Stomach (tissue), 9 donors: ENCODE results near the gene MS4A4E. TPM values are rescaled to one million over a fixed set of nuclear protein-coding genes. Genes with fewer than 3 reads are reported as not detected.

Source experiments
- DNase-seq, 2 donors: peaks; one replicate each; pipeline versions ENCODE4 v3.0.0 to v3.0.0-alpha.2; 2013 to 2019
- H3K27ac ChIP-seq, 5 donors: fragments of 200-600 bp in 4 of 5; sonication (generic) in 4 of 5; one replicate each; pipeline ENCODE4 v1.5.1; 2013 to 2019; ENCODE audit warnings: mild to moderate bottlenecking in 1 of 5, moderate library complexity in 1 of 5
- H3K27me3 ChIP-seq, 3 donors: fragments of 200-600 bp; sonication (generic); one replicate each; pipeline ENCODE4 v1.5.1; 2017 to 2019; ENCODE audit warnings: mixed run types in 1 of 3
- H3K36me3 ChIP-seq, 4 donors: fragments of 200-600 bp; sonication (generic); 1 replicate in 3 of 4; 2 replicates in 1 of 4; pipeline ENCODE4 v1.5.1; 2016 to 2019
- H3K4me1 ChIP-seq, 4 donors: fragments of 200-600 bp; sonication (generic); one replicate each; pipeline ENCODE4 v1.5.1; 2016 to 2019
- H3K4me3 ChIP-seq, 4 donors: fragments of 200-600 bp; sonication (generic) in 3 of 4; one replicate each; pipeline ENCODE4 v1.5.1; 2016 to 2019; ENCODE audit warnings: mild to moderate bottlenecking in 1 of 4
- H3K9me3 ChIP-seq, 4 donors: fragments of 200-600 bp; sonication (generic); one replicate each; pipeline ENCODE4 v1.5.1; 2016 to 2019
- EP300 ChIP-seq: sonication (generic); formaldehyde crosslinking; IDR thresholded peaks from one replicate; pipeline ENCODE4 v1.6.1; 2017; ENCODE audit warnings: antibody characterized with exemption
- POLR2A ChIP-seq, 4 donors: fragments of 450-650 bp; IDR thresholded peaks; one replicate each; pipeline ENCODE4 v1.6.1; 2016; ENCODE audit warnings: antibody characterized with exemption in 4 of 4, control low read depth in 2 of 4, mild to moderate bottlenecking in 1 of 4, moderate library complexity in 1 of 4
- POLR2AphosphoS5 ChIP-seq, 3 donors: sonication (generic); formaldehyde crosslinking; IDR thresholded peaks; one replicate each; pipeline ENCODE4 v1.6.1; 2016; ENCODE audit warnings: antibody characterized with exemption in 3 of 3
- WGBS, 5 donors: extraction: QIAGEN DNeasy Blood & Tissue Kit in 3 of 5; methylation state at CpG; one replicate each; pipeline versions ENCODE4 v1.1.5 to v1.1.7; 2013 to 2018; 5-methylcytosine and 5-hydroxymethylcytosine counted together
- intact Hi-C: fragments of 100-400 bp; cut with DNase I; formaldehyde crosslinking; loops from one replicate; pipeline ENCODE4 v1.15.1; 2023; ENCODE audit warnings: low total_unique reads
- polyA plus RNA-seq, 3 donors: library from polyadenylated mRNA; stranded (reverse); fragments of 200-250 nt; gene quantifications; one replicate each; pipeline ENCODE4 v1.2.3, GENCODE V29; 2013
- total RNA-seq, 5 donors: library from RNA; depleted of rRNA; stranded (reverse); fragments of >200 nt; gene quantifications; one replicate each; pipeline versions ENCODE4 v1.1.0 to v1.2.3, GENCODE V29; 2014 to 2016
- TF ChIP-seq, protein P1 (sequence below), 7 experiments: fragments of 450-650 bp in 4 of 7; fragments of 200-600 bp in 3 of 7; sonication (generic) in 3 of 7; IDR thresholded peaks; one replicate each; pipeline ENCODE4 v1.5.1; 2016 to 2019; ENCODE audit warnings: antibody characterized with exemption in 7 of 7, control low read depth in 2 of 7, mild to moderate bottlenecking in 1 of 7
- donor health status: healthy with polysubstance abuse.
- donor health status: Bipolar disorder and iron deficiency.
- donor health status: healthy.

MS4A4E gene
- total and polyA plus RNA-seq, 8 donors, result 0.25 to 16.2 (median 1.8) TPM; not detected in 2

DNA sequence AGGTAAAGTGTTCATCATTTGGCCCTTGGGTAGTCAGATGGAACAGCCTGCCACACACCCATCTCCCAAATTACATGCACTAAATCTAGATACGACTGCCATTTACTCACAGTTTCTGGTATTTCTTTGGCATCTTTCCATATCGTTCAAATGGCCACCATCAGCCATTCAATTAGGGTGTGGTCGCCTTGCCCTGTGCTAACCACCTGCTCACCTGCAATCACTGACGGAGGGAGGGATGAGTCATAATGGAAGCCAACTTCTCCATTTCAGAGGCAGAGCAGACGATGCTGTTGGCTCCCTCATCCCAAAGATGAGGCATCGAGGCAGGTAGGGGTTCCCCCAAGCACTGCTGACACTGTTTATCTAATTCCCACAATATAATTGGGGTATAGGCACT lies 74.6 kb downstream of the MS4A4E start:
- intact Hi-C loops, result no loop called here
- Histone ChIP-seq H3K4me3 (no peak overlapping the region), H3K36me3 (no peaks in the 10 kb centered on the region), H3K27me3 (no peaks in the 10 kb centered on the region), H3K4me1 (no peaks in the 10 kb centered on the region), H3K27ac (no peak overlapping the region), H3K9me3 (peaks cover 0 to 11% (median 4%) of the 10 kb centered on the region in 4 donors)
- WGBS, 5 donors, result 73 to 89% (median 82%) methylated on average over 6 of the region's 6 CpGs
- TF ChIP-seq EP300 (no peak), POLR2A (IDR thresholded peaks at IDR 0.05) (no peak), POLR2AphosphoS5 (IDR thresholded peaks at IDR 0.05) (no peak)
- TF ChIP-seq, protein P1, sequence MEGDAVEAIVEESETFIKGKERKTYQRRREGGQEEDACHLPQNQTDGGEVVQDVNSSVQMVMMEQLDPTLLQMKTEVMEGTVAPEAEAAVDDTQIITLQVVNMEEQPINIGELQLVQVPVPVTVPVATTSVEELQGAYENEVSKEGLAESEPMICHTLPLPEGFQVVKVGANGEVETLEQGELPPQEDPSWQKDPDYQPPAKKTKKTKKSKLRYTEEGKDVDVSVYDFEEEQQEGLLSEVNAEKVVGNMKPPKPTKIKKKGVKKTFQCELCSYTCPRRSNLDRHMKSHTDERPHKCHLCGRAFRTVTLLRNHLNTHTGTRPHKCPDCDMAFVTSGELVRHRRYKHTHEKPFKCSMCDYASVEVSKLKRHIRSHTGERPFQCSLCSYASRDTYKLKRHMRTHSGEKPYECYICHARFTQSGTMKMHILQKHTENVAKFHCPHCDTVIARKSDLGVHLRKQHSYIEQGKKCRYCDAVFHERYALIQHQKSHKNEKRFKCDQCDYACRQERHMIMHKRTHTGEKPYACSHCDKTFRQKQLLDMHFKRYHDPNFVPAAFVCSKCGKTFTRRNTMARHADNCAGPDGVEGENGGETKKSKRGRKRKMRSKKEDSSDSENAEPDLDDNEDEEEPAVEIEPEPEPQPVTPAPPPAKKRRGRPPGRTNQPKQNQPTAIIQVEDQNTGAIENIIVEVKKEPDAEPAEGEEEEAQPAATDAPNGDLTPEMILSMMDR (IDR thresholded peaks at IDR 0.05), result no peak
- DNase-seq, result no peak

DNA sequence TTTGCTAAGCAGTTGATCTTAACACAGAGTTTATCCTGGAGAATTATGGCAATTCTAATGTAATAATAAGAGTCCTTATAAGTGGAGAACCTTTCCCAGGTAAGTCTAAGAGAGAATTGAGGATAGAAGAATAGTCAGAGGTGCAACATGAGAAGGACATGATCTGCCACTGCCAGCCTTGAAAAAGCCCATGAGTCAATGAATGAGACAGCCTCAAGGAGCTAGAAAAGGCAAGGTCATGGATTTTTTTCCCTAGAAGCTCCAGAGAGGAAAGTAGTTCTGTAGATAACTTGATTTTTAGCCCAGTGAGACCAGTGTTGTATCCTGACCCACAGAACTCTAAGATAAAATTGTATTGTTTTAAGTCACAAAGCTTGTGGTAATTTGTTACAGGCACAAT lies 77.0 kb downstream of the MS4A4E start:
- Histone ChIP-seq H3K36me3 (no peaks in the 10 kb centered on the region), H3K9me3 (peaks cover 0 to 11% (median 4%) of the 10 kb centered on the region in 4 donors), H3K4me1 (no peaks in the 10 kb centered on the region), H3K27ac (no peak overlapping the region), H3K27me3 (no peaks in the 10 kb centered on the region), H3K4me3 (no peak overlapping the region)
- TF ChIP-seq, protein P1 (IDR thresholded peaks at IDR 0.05), result no peak
- TF ChIP-seq POLR2AphosphoS5 (IDR thresholded peaks at IDR 0.05), result no peak
- no peak for TF ChIP-seq POLR2A (IDR thresholded peaks at IDR 0.05)
- no peak for TF ChIP-seq EP300
- no peak for DNase-seq
- intact Hi-C loops, result no loop called here

GRCh38 chr11:60165538-60165937 lies 77.4 kb downstream of the MS4A4E start:
- Histone ChIP-seq H3K27me3 (no peaks in the 10 kb centered on the region), H3K27ac (no peak overlapping the region), H3K4me1 (no peaks in the 10 kb centered on the region), H3K36me3 (no peaks in the 10 kb centered on the region), H3K4me3 (no peak overlapping the region), H3K9me3 (peaks cover 0 to 11% (median 4%) of the 10 kb centered on the region in 4 donors)
- intact Hi-C loops, result no loop called here
- TF ChIP-seq EP300, result no peak
- TF ChIP-seq, protein P1 (IDR thresholded peaks at IDR 0.05), result no peak
- no peak for TF ChIP-seq POLR2A (IDR thresholded peaks at IDR 0.05)
- no peak for TF ChIP-seq POLR2AphosphoS5 (IDR thresholded peaks at IDR 0.05)
- 55 to 71% (median 64%) methylated on average over 2 of the region's 2 CpGs for WGBS, 5 donors
- no peak for DNase-seq

DNA sequence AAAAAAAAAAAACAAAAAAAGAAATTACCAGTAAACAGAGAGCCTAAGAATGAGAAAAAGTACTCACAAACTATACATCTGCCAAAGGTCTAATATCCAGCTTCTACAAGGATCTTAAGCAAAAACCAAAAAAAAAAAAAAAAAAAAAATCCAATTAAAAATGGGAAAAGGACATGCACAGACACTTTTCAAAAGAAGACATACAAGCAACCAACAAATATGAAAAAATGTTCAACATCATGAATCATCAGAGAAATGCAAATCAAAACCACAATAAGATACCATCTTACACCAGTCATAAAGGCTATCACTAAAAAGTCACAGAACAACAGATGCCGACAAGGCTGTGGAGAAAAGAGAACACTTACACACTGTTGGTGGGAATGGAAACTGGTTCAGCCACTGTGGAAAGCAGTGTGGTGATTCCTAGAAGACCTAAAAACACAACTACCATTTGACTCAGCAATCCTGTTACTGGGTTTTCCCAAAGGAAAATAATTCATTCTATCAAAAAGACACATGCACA lies 78.3 kb downstream of the MS4A4E start:
- Histone ChIP-seq H3K4me3 (no peak overlapping the region), H3K27me3 (no peaks in the 10 kb centered on the region), H3K36me3 (no peaks in the 10 kb centered on the region), H3K4me1 (no peaks in the 10 kb centered on the region), H3K27ac (no peak overlapping the region), H3K9me3 (peaks cover 0 to 11% (median 4%) of the 10 kb centered on the region in 4 donors)
- WGBS, 5 donors, result 74 to 84% (median 82%) methylated on average over 1 of the region's 1 CpG
- intact Hi-C loops, result no loop called here
- no peak for TF ChIP-seq POLR2AphosphoS5 (IDR thresholded peaks at IDR 0.05)
- no peak for TF ChIP-seq POLR2A (IDR thresholded peaks at IDR 0.05)
- TF ChIP-seq, protein P1 (IDR thresholded peaks at IDR 0.05), result no peak
- no peak for TF ChIP-seq EP300
- DNase-seq, result no peak
